Measurements from ENCODE around the gene SOS2. TPM values are rescaled to one million over a fixed set of nuclear protein-coding genes. Genes with fewer than 3 reads are reported as not detected.

SOS2 gene
- total RNA-seq, 1 experiment from 2014 or later: 9.9 TPM

GRCh38 chr14:50260072-50260471, 28.7 kb upstream of the SOS2 start:
- no peak overlapping the region for H3K9ac ChIP-seq (ENCODE audit: low read length)
- no peak for TF ChIP-seq EZH2 (IDR thresholded peaks at IDR 0.05; ENCODE audit: low read length, unreplicated experiment)
- TF ChIP-seq CTCF (conservative IDR thresholded peaks at IDR 0.05; ENCODE audit: low read depth, low read length): no peak
- TF ChIP-seq EZH2phosphoT487 (IDR thresholded peaks at IDR 0.05; ENCODE audit: borderline replicate concordance, low read length): no peak
- H3K4me1 ChIP-seq (ENCODE audit: insufficient read depth, low read length): no peaks in the 10 kb centered on the region
- ATAC-seq (no peak), DNase-seq (no peak)
- H3K9me3 ChIP-seq (ENCODE audit: low read length): no peaks in the 10 kb centered on the region
- H3K27ac ChIP-seq (ENCODE audit: low read length): no peak overlapping the region
- H3K27me3 ChIP-seq (ENCODE audit: low read length): no peaks in the 10 kb centered on the region
- H3F3A ChIP-seq (ENCODE audit: low read length, unreplicated experiment): no peaks in the 10 kb centered on the region
- ChIA-PET CTCF (interaction anchor here (0.6 to 1.2 kb wide), 3 partner anchors 397 to 403 kb away, joined by 3 to 4 read pairs (median 3); no protein-coding TSS in a partner anchor), POLR2A (ENCODE audit: unreplicated experiment) (interaction anchor here (0.5 kb wide), 1 partner anchor 556 kb away, joined by 4 read pairs; no protein-coding TSS in a partner anchor)
- no peaks in the 10 kb centered on the region for H4K20me1 ChIP-seq (ENCODE audit: low read length)
- intact Hi-C loops (cut with micrococcal nuclease): loop anchor here (1.0 kb wide), 1 partner anchor 144 kb away; the partner anchor contains the start of gene VCPKMT
- no peak overlapping the region for H2AFZ ChIP-seq (ENCODE audit: low read length)
- no peaks in the 10 kb centered on the region for H3K79me2 ChIP-seq (ENCODE audit: low read length)
- no peak overlapping the region for H3K4me3 ChIP-seq (ENCODE audit: low read length)
- H3K9me2 ChIP-seq (replicated peaks; ENCODE audit: low read length): no peaks in the 10 kb centered on the region
- H3K4me2 ChIP-seq (ENCODE audit: low read length): no peak overlapping the region
- no TSS peak for BruUV-seq (replicated peaks)
- H3K36me3 ChIP-seq (ENCODE audit: low read depth, low read length): no peaks in the 10 kb centered on the region; the same call in 1 of the 2 replicates

GRCh38 chr14:50257732-50258131, 26.4 kb upstream of the SOS2 start:
- Histone ChIP-seq H3K27me3 (ENCODE audit: low read length) (no peaks in the 10 kb centered on the region), H3K27ac (ENCODE audit: low read length) (no peak overlapping the region), H3K36me3 (ENCODE audit: low read depth, low read length) (0 out of 2 replicates have a peak, but pooled peaks cover 3% of the 10 kb centered on the region), H3K4me3 (ENCODE audit: low read length) (no peak overlapping the region), H3K9ac (ENCODE audit: low read length) (no peak overlapping the region), H3K79me2 (ENCODE audit: low read length) (no peaks in the 10 kb centered on the region), H3K4me1 (ENCODE audit: insufficient read depth, low read length) (no peaks in the 10 kb centered on the region), H3F3A (ENCODE audit: low read length, unreplicated experiment) (no peaks in the 10 kb centered on the region), H4K20me1 (ENCODE audit: low read length) (no peaks in the 10 kb centered on the region), H2AFZ (ENCODE audit: low read length) (no peak overlapping the region), H3K9me2 (replicated peaks; ENCODE audit: low read length) (no peaks in the 10 kb centered on the region), H3K4me2 (ENCODE audit: low read length) (no peak overlapping the region), H3K9me3 (ENCODE audit: low read length) (no peaks in the 10 kb centered on the region)
- ChIA-PET POLR2A (ENCODE audit: unreplicated experiment) (no interaction called here), CTCF (no interaction called here)
- TF ChIP-seq EZH2 (IDR thresholded peaks at IDR 0.05; ENCODE audit: low read length, unreplicated experiment): no peak
- no peak for TF ChIP-seq CTCF (conservative IDR thresholded peaks at IDR 0.05; ENCODE audit: low read depth, low read length)
- TF ChIP-seq EZH2phosphoT487 (IDR thresholded peaks at IDR 0.05; ENCODE audit: borderline replicate concordance, low read length): no peak
- DNase-seq (no peak), ATAC-seq (no peak)
- BruUV-seq (replicated peaks): no TSS peak
- intact Hi-C loops (cut with micrococcal nuclease): no loop called here

- no peak overlapping the region for H3K9ac ChIP-seq (ENCODE audit: low read length)
- H3K9me3 ChIP-seq (ENCODE audit: low read length): no peaks in the 10 kb centered on the region
- no peaks in the 10 kb centered on the region for H3F3A ChIP-seq (ENCODE audit: low read length, unreplicated experiment)
- no peak overlapping the region for H3K4me3 ChIP-seq (ENCODE audit: low read length)
- H3K27ac ChIP-seq (ENCODE audit: low read length): no peak overlapping the region
- no peak for ATAC-seq
- 0 out of 2 replicates have a peak, but pooled peaks cover 3% of the 10 kb centered on the region for H3K36me3 ChIP-seq (ENCODE audit: low read depth, low read length)
- BruUV-seq (replicated peaks): no TSS peak
- H3K4me1 ChIP-seq (ENCODE audit: insufficient read depth, low read length): no peaks in the 10 kb centered on the region
- no peaks in the 10 kb centered on the region for H3K27me3 ChIP-seq (ENCODE audit: low read length)
- intact Hi-C loops (cut with micrococcal nuclease): no loop called here
- TF ChIP-seq CTCF (conservative IDR thresholded peaks at IDR 0.05; ENCODE audit: low read depth, low read length): no peak
- TF ChIP-seq EZH2phosphoT487 (IDR thresholded peaks at IDR 0.05; ENCODE audit: borderline replicate concordance, low read length): no peak
- TF ChIP-seq EZH2 (IDR thresholded peaks at IDR 0.05; ENCODE audit: low read length, unreplicated experiment): no peak
- H3K79me2 ChIP-seq (ENCODE audit: low read length): no peaks in the 10 kb centered on the region
- no peak overlapping the region for H3K4me2 ChIP-seq (ENCODE audit: low read length)
- no peak overlapping the region for H2AFZ ChIP-seq (ENCODE audit: low read length)
- CTCF ChIA-PET: no interaction called here
- no peaks in the 10 kb centered on the region for H4K20me1 ChIP-seq (ENCODE audit: low read length)
- DNase-seq: no peak
- POLR2A ChIA-PET (ENCODE audit: unreplicated experiment): no interaction called here
- no peaks in the 10 kb centered on the region for H3K9me2 ChIP-seq (replicated peaks; ENCODE audit: low read length)
Measured at GRCh38 chr14:50254248-50254647, 22.9 kb upstream of the SOS2 start.

Data from PC-3 (cell line).